Dendritic cell treated with granulocyte-macrophage colony-stimulating factor and Interleukin-4, amounts not matched to agents 40 ng/mL and 50 ng/mL, for 4 days (primary cell): ENCODE data around the gene HMGB4.

ENCODE experiments used
- H3K27ac Mint-ChIP-seq: one replicate; pipeline ENCODE4 v1.8.0; 2022; ENCODE audit warnings: mild to moderate bottlenecking, mixed read lengths
- H3K27me3 Mint-ChIP-seq: one replicate; pipeline ENCODE4 v1.8.0; 2022; ENCODE audit warnings: mild to moderate bottlenecking, mixed read lengths
- H3K36me3 Mint-ChIP-seq: one replicate; pipeline ENCODE4 v1.8.0; 2022; ENCODE audit warnings: low read depth, mixed read lengths
- H3K4me1 Mint-ChIP-seq: one replicate; pipeline ENCODE4 v1.8.0; 2022; ENCODE audit warnings: low read depth, mixed read lengths
- H3K4me3 Mint-ChIP-seq: one replicate; pipeline ENCODE4 v1.8.0; 2022; ENCODE audit warnings: mild to moderate bottlenecking, moderate library complexity, mixed read lengths
- H3K9me3 Mint-ChIP-seq: one replicate; pipeline ENCODE4 v1.8.0; 2022; ENCODE audit warnings: mixed read lengths
- intact Hi-C: fragments of 100-400 bp; cut with micrococcal nuclease; formaldehyde crosslinking; loops from one replicate; pipeline ENCODE4 v1.15.0; 2022

The HMGB4 gene

GRCh38 chr1:33895976-33896375, 32.1 kb downstream of the HMGB4 start:
- no peaks in the 10 kb centered on the region for H3K9me3 Mint-ChIP-seq
- peaks cover 1% of the 10 kb centered on the region for H3K27me3 Mint-ChIP-seq
- intact Hi-C loops: no loop called here
- H3K4me3 Mint-ChIP-seq: no peak overlapping the region
- H3K4me1 Mint-ChIP-seq: no peaks in the 10 kb centered on the region
- no peak overlapping the region for H3K27ac Mint-ChIP-seq
- H3K36me3 Mint-ChIP-seq: no peaks in the 10 kb centered on the region

DNA sequence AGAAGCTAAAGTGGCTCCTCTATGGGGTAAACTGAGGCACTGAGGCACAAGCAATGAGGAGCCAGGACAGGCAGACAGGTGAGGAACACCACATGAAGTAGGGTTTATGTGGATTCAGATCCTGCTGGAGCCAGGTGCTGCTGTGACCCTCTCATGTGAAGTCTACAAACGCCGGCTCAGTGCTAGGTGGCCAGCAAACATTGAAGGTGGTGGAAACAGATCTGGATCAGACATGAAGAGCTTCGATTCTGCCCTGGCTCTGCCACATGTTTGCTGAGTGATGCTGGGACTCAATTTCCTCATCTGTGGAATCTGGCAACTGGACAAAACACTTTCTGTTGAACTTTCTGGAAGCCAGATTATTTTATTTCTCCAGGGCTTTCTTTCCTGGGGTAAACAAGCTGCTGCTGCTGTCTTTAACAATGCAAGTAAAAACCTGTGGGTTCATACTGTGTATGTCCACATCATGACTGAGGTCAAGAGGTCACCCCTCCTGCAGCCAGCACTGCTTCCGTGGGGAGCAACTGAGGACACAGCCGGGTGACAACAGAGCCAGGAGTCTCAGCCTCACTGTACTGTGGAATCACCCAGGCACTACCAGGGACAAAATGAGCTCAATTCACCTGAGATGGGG, 33.3 kb downstream of the HMGB4 start:
- Mint-ChIP-seq H3K4me1 (no peaks in the 10 kb centered on the region), H3K4me3 (no peak overlapping the region), H3K27me3 (peaks cover 2% of the 10 kb centered on the region), H3K9me3 (no peaks in the 10 kb centered on the region), H3K36me3 (no peaks in the 10 kb centered on the region), H3K27ac (no peak overlapping the region)
- intact Hi-C loops: no loop called here

DNA sequence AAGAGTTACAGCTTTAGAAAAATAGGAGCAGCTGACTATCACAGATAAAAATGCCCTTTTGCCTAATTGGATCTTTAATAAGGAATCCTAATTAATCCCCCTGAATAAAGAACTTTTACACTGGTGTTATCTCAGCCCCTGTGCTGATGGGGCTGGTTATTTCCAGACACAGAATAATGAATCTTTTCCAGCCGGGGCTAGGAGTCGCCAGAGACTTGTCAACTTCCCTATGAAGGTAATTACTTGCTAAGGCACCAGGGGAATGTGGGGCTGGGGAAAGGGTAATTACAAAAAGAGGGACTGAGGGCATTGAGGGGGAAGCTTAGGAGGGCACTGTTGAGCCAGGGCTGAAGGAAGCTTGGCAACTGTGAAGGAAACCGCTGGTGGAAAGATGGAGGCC, 34.5 kb downstream of the HMGB4 start:
- intact Hi-C loops: no loop called here
- Mint-ChIP-seq H3K4me3 (no peak overlapping the region), H3K36me3 (no peaks in the 10 kb centered on the region), H3K27me3 (peaks cover 6% of the 10 kb centered on the region), H3K9me3 (no peaks in the 10 kb centered on the region), H3K27ac (no peak overlapping the region), H3K4me1 (no peaks in the 10 kb centered on the region)

DNA sequence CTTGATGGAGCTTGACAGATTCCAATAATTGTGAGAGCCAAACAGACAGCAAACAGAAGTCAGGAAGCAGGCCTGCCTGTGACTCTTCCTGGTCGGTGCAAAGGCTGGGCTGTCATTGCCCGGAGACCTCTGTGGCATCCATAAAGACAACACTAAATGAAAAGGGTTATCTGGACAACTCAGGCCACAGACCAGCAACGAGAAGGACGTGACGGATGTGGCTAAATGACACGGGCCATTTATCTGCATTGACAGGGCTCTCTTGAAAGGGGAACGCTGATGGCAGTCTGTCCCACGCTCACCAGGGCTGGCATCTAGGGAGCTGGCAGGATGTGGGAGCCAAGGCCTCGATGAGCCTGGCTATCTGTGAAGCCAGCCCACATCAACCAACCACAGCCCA, 35.0 kb downstream of the HMGB4 start:
- H3K36me3 Mint-ChIP-seq: no peaks in the 10 kb centered on the region
- H3K27ac Mint-ChIP-seq: no peak overlapping the region
- intact Hi-C loops: no loop called here
- H3K27me3 Mint-ChIP-seq: peaks cover 11% of the 10 kb centered on the region
- no peaks in the 10 kb centered on the region for H3K4me1 Mint-ChIP-seq
- no peak overlapping the region for H3K4me3 Mint-ChIP-seq
- no peaks in the 10 kb centered on the region for H3K9me3 Mint-ChIP-seq

DNA sequence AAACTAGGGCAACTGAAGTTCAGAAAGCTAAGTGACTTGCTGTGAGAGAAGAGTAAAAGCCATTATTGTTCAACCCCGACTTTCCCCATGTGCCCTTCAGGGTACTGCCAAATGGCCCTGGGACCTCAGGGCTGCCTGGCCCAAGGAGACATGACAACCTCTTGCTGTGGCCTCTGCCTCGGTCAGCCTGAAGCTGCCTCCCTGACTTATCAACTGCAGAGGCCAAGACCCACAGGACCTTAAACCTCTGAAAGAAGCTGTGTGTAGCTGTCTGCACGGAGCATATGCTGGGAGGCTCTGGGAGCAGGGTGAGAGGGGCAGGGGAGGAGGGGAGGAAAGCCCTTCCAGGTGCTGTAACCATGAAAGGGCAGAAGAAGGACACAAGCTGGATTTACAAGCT, 35.9 kb downstream of the HMGB4 start:
- no peak overlapping the region for H3K4me3 Mint-ChIP-seq
- H3K9me3 Mint-ChIP-seq: no peaks in the 10 kb centered on the region
- intact Hi-C loops: no loop called here
- H3K36me3 Mint-ChIP-seq: no peaks in the 10 kb centered on the region
- no peak overlapping the region for H3K27ac Mint-ChIP-seq
- H3K27me3 Mint-ChIP-seq: peaks cover 10% of the 10 kb centered on the region
- no peaks in the 10 kb centered on the region for H3K4me1 Mint-ChIP-seq

GRCh38 chr1:33902486-33903209, 38.8 kb downstream of the HMGB4 start:
- H3K36me3 Mint-ChIP-seq: no peaks in the 10 kb centered on the region
- no peaks in the 10 kb centered on the region for H3K4me1 Mint-ChIP-seq
- H3K4me3 Mint-ChIP-seq: no peak overlapping the region
- intact Hi-C loops: no loop called here
- H3K27me3 Mint-ChIP-seq: peaks cover 10% of the 10 kb centered on the region
- H3K27ac Mint-ChIP-seq: no peak overlapping the region
- H3K9me3 Mint-ChIP-seq: no peaks in the 10 kb centered on the region

GRCh38 chr1:33903210-33903589, 39.3 kb downstream of the HMGB4 start:
- no peak overlapping the region for H3K27ac Mint-ChIP-seq
- intact Hi-C loops: no loop called here
- no peak overlapping the region for H3K4me3 Mint-ChIP-seq
- H3K36me3 Mint-ChIP-seq: no peaks in the 10 kb centered on the region
- H3K9me3 Mint-ChIP-seq: no peaks in the 10 kb centered on the region
- H3K27me3 Mint-ChIP-seq: peaks cover 10% of the 10 kb centered on the region
- H3K4me1 Mint-ChIP-seq: no peaks in the 10 kb centered on the region

DNA sequence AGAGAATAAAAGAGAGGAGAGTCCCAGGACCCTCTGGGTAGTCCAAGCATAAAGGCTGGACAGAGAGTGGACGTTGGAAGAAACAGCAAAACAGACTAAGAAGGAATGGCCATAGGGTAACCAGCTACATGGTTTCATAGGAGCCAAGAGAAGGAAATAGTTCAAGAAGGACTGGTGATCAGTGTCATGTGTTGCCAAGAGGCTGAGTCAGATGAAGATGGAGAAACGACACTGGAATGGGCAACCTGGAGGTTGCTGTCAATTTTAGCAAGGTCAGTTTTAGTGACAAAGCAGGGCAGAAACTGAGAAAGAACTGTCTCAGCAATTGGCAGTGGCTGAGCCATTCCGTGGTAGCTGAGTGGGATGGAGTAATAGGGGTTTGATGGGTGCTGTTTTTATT, 41.4 kb downstream of the HMGB4 start:
- Mint-ChIP-seq H3K4me3 (no peak overlapping the region), H3K27me3 (peaks cover 10% of the 10 kb centered on the region), H3K4me1 (no peaks in the 10 kb centered on the region), H3K27ac (no peak overlapping the region), H3K9me3 (no peaks in the 10 kb centered on the region), H3K36me3 (no peaks in the 10 kb centered on the region)
- intact Hi-C loops: no loop called here

- no peaks in the 10 kb centered on the region for H3K4me1 Mint-ChIP-seq
- peaks cover 10% of the 10 kb centered on the region for H3K27me3 Mint-ChIP-seq
- H3K27ac Mint-ChIP-seq: no peak overlapping the region
- no peaks in the 10 kb centered on the region for H3K36me3 Mint-ChIP-seq
- no peak overlapping the region for H3K4me3 Mint-ChIP-seq
- H3K9me3 Mint-ChIP-seq: no peaks in the 10 kb centered on the region
- intact Hi-C loops: no loop called here
These were observed 42.3 kb downstream of the HMGB4 start for GRCh38 chr1:33906156-33906555.

DNA sequence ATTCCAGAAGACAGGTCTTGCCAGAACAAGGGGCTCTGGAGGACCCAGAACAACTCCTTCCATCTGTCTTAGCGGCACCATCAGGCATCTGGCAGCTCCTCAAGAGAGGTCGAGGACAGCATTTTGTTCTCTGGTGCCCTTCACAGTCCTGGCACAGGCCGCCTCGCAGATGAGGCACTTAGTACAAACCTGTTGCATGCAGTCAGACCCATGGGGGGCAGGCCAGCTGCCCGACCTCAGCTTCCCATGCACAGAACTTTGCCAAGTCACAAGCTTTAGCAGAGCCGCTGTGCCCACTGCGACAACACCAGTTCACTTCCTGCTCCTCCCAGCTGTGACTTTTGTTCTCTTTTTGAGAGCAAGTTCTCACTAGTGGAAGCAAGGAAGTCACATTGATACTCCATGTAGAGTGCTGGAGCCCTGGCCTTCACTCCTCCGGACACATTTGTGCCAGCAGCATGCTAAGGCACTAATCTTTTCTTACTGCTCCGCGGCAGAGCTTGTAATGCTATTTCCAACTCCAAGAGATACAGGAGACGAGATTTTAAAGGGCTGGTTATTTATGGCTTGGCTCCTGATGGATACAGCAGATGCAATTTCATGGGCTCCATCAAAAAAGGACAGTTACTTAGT, 44.6 kb downstream of the HMGB4 start:
- Mint-ChIP-seq H3K9me3 (no peaks in the 10 kb centered on the region), H3K27me3 (peaks cover 5% of the 10 kb centered on the region), H3K27ac (no peak overlapping the region), H3K4me1 (no peaks in the 10 kb centered on the region), H3K36me3 (no peaks in the 10 kb centered on the region), H3K4me3 (no peak overlapping the region)
- intact Hi-C loops: no loop called here
